Inferior parietal cortex (tissue), 1 donor: ENCODE measurements around the gene HERC3.
A peak's percentile ranks its signal among the peaks of the same experiment; 100 is the strongest.

Experiments
- DNase-seq: peaks from one replicate; pipeline ENCODE4 v3.0.0-alpha.2; 2016; ENCODE audit errors: extremely low spot score

The HERC3 gene

GRCh38 chr4:88660446-88661294, 68.4 kb downstream of the HERC3 start:
- no peak for DNase-seq

GRCh38 chr4:88661739-88662138, 69.5 kb downstream of the HERC3 start:
- no peak for DNase-seq

- DNase-seq, result peak; percentile 42
Measured at GRCh38 chr4:88672987-88673386, 80.7 kb downstream of the HERC3 start.

- DNase-seq, result no peak
Measured at GRCh38 chr4:88673886-88674285, 81.6 kb downstream of the HERC3 start.

GRCh38 chr4:88674565-88674964, 82.3 kb downstream of the HERC3 start:
- no peak for DNase-seq

GRCh38 chr4:88674979-88675378, 82.7 kb downstream of the HERC3 start:
- no peak for DNase-seq

- DNase-seq, result no peak
Measured at GRCh38 chr4:88675543-88675942, 83.3 kb downstream of the HERC3 start.

- DNase-seq, result no peak
Measured at GRCh38 chr4:88681209-88681608, 88.9 kb downstream of the HERC3 start.

GRCh38 chr4:88690355-88690754, 98.1 kb downstream of the HERC3 start:
- no peak for DNase-seq

GRCh38 chr4:88693792-88694191, 101.5 kb downstream of the HERC3 start:
- DNase-seq, result no peak

- DNase-seq, result no peak
Measured at GRCh38 chr4:88696630-88697029, 104.3 kb downstream of the HERC3 start.

GRCh38 chr4:88697141-88697540, 104.9 kb downstream of the HERC3 start:
- DNase-seq, result no peak

- DNase-seq, result peak; percentile 58
Measured at GRCh38 chr4:88697588-88698329, 105.5 kb downstream of the HERC3 start, which contains the start of gene NAP1L5. Gene NAP1L5, minus strand, starts transcription at chr4:88697829. Its CDS starts 75 bp downstream, at chr4:88697754.

- DNase-seq, result no peak
Measured at GRCh38 chr4:88698519-88698918, 106.2 kb downstream of the HERC3 start.

- DNase-seq, result no peak
Measured at GRCh38 chr4:88702782-88703181, 110.5 kb downstream of the HERC3 start.

GRCh38 chr4:88705223-88705622, 112.9 kb downstream of the HERC3 start:
- no peak for DNase-seq

GRCh38 chr4:88705805-88706492, 113.7 kb downstream of the HERC3 start:
- DNase-seq, result peak; percentile 51

GRCh38 chr4:88706574-88706973, 114.3 kb downstream of the HERC3 start:
- peak; percentile 76 for DNase-seq

GRCh38 chr4:88709989-88710388, 117.7 kb downstream of the HERC3 start:
- DNase-seq, result no peak

GRCh38 chr4:88713782-88714181, 121.5 kb downstream of the HERC3 start:
- no peak for DNase-seq

GRCh38 chr4:88718098-88718497, 125.8 kb downstream of the HERC3 start:
- no peak for DNase-seq

- DNase-seq, result no peak
Measured at GRCh38 chr4:88719381-88719780, 127.1 kb downstream of the HERC3 start.
